CD4-positive, alpha-beta T cell treated with Interleukin-10 for 1 hour (primary cell): ENCODE results near the gene UGT3A2.

ENCODE experiments used
- DNase-seq: peaks from one replicate; pipeline ENCODE4 v3.0.0-alpha.2; 2020

UGT3A2 gene

GRCh38 chr5:36001032-36001431, 65.7 kb downstream of the UGT3A2 start:
- DNase-seq: no peak

- DNase-seq: no peak
Observed at GRCh38 chr5:35999547-35999946, 67.1 kb downstream of the UGT3A2 start.

DNA sequence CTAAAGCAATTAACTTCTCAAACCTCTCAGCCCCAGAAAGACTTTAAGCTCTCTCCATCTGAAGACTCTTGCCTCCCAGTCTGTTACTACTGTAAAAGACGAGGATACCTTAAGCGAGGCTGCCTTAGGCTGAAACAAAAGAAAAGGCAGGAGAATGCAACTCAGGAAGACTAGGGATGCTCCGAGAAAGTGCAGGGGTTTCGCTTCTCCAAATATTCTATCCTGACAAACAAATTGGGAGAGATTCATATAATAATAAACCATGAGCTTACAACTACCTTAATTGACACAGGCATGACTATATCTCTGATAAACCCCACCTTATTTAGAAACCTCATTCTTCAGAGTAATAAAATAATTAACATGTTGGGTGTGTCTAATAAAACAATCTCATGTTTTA, 70.6 kb downstream of the UGT3A2 start:
- no peak for DNase-seq

- no peak for DNase-seq
Observed at GRCh38 chr5:35990941-35991611, 75.6 kb downstream of the UGT3A2 start, which contains the start of gene UGT3A1. TSS of gene UGT3A1 (minus strand) at chr5:35991390. CDS start at chr5:35991240, 150 bp downstream.

DNA sequence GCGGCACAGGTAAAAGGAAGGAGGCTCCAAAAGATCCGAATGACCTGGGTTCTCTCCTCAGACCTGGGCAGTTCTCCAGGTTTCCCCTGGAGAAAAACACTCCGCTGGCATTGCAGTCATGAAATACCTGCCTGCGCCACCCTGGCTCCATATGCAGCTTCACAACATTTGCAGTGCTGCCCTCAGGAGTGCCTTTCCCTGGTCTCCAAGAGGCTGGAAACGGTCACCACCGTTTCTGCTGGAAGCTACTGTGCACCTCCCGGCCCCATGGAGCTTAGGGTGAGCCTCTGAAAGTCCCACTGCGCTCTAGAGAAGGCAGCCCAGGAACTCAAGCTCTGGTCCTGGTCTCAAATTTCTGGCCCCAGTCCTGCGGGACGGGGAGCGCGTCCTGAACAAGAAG, 76.2 kb downstream of the UGT3A2 start:
- DNase-seq: no peak

GRCh38 chr5:35988529-35988928, 78.2 kb downstream of the UGT3A2 start:
- DNase-seq: no peak

DNA sequence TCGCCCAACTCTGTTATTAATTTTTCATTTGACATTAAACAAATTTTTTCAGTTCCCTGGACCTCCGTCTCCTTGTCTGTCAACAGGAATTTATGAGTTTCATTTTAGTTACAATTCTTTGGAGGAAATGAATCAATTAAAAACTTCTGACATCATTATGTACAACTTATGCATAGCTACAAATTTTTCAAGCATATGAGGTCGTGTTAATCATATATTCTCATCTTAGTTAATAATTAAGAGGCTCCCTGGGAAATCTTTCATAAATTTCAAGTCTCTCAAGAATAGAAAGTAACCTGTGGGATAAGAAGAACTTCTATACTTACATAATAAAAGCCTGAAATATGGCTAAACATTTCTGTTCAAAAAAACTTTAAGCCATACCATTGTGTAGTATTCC, 78.9 kb downstream of the UGT3A2 start:
- DNase-seq: no peak
